Ishikawa (cell line): Measurements from ENCODE around the gene CCDC134.

ENCODE experiments used
- EGR1 ChIP-seq: IDR thresholded peaks from 2 replicates; pipeline ENCODE4 v1.6.1; 2012
- RAD21 ChIP-seq: IDR thresholded peaks from 2 replicates; pipeline ENCODE4 v1.6.1; 2012; ENCODE audit warnings: low read depth
- TCF12 ChIP-seq: IDR thresholded peaks from 2 replicates; pipeline ENCODE4 v1.6.1; 2012; ENCODE audit warnings: low read depth
- TF ChIP-seq, protein P1 (sequence below): IDR thresholded peaks from 2 replicates; pipeline ENCODE4 v1.6.1; 2012

DNA sequence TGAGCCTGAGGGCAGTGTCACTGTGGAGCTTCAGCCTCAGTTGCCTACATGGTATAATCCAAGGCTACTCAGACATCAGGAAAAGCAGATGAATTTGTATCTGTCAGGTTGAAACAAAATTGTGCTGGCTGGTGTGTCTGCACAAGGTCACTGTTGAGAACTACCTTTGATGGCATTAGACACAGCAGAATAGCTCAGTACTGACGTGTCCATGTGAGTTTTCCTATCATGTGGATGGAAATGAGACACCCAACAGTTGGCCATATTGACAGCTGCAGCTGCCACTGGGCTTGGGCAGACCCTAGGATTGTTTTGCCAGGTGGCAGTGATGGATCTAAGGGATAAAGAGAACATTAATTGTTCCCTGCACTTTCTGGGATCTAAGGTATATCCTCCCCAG, 15.8 kb downstream of the CCDC134 start:
- TF ChIP-seq RAD21 = no peak
- TF ChIP-seq EGR1 = no peak
- TF ChIP-seq, protein P1, sequence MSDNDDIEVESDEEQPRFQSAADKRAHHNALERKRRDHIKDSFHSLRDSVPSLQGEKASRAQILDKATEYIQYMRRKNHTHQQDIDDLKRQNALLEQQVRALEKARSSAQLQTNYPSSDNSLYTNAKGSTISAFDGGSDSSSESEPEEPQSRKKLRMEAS = no peak
- TF ChIP-seq TCF12 = no peak
